Activated CD4-positive, alpha-beta T cell treated with anti-CD3 and anti-CD28 coated beads, Interleukin-2, Interleukin-6, amounts not matched to agents 100 ng/mL and 50 ng/mL, durations not matched to agents 16 hours and 8 hours (primary cell): ENCODE results near the gene METTL1.
"Not testable (repeated sequence)": the region's sequence is repeated elsewhere in the genome, so short reads cannot be mapped to it uniquely, and the experiment has no call there.

Experiments used
- DNase-seq: peaks from one replicate; pipeline ENCODE4 v3.0.0-alpha.2; 2020

METTL1 gene

GRCh38 chr12:57771873-57772428 is at the start of gene METTL1:
TSS of gene METTL1 (minus strand) at chr12:57772105. CDS start at chr12:57772083, 22 bp downstream.
- DNase-seq = peak; percentile 97

GRCh38 chr12:57821015-57821414 is 49.1 kb upstream of the METTL1 start:
- DNase-seq = not testable (repeated sequence)

- DNase-seq = not testable (repeated sequence)
Observed at GRCh38 chr12:57820119-57820518, 48.2 kb upstream of the METTL1 start.

- not testable (repeated sequence) for DNase-seq
Observed at GRCh38 chr12:57817990-57818331, 46.1 kb upstream of the METTL1 start.

- no peak for DNase-seq
Observed at GRCh38 chr12:57817261-57817989, 45.5 kb upstream of the METTL1 start.

- DNase-seq = no peak
Observed at GRCh38 chr12:57816855-57817151, 44.9 kb upstream of the METTL1 start.

- DNase-seq = no peak
Observed at GRCh38 chr12:57816001-57816854, 44.3 kb upstream of the METTL1 start.

- no peak for DNase-seq
Observed at GRCh38 chr12:57815177-57816000, 43.5 kb upstream of the METTL1 start.

GRCh38 chr12:57813971-57814772 is 42.3 kb upstream of the METTL1 start:
- DNase-seq = no peak

GRCh38 chr12:57813111-57813970 is 41.4 kb upstream of the METTL1 start:
- no peak for DNase-seq

- no peak for DNase-seq
Observed at GRCh38 chr12:57811028-57811755, 39.3 kb upstream of the METTL1 start.

GRCh38 chr12:57810450-57810849 is 38.5 kb upstream of the METTL1 start:
- no peak for DNase-seq

- DNase-seq = no peak
Observed at GRCh38 chr12:57809425-57809824, 37.5 kb upstream of the METTL1 start.

GRCh38 chr12:57808351-57808750 is 36.4 kb upstream of the METTL1 start:
- DNase-seq = no peak

- no peak for DNase-seq
Observed at GRCh38 chr12:57807285-57807684, 35.4 kb upstream of the METTL1 start.

GRCh38 chr12:57806677-57807076 is 34.8 kb upstream of the METTL1 start:
- no peak for DNase-seq

GRCh38 chr12:57803319-57803893 is 31.5 kb upstream of the METTL1 start:
- peak; percentile 25 for DNase-seq

GRCh38 chr12:57802607-57803006 is 30.7 kb upstream of the METTL1 start:
- no peak for DNase-seq

GRCh38 chr12:57800965-57801364 is 29.1 kb upstream of the METTL1 start:
- no peak for DNase-seq

- no peak for DNase-seq
Observed at GRCh38 chr12:57797933-57798332, 26.0 kb upstream of the METTL1 start.
